ENCODE measurements around the gene NOS3.

The NOS3 gene

DNA sequence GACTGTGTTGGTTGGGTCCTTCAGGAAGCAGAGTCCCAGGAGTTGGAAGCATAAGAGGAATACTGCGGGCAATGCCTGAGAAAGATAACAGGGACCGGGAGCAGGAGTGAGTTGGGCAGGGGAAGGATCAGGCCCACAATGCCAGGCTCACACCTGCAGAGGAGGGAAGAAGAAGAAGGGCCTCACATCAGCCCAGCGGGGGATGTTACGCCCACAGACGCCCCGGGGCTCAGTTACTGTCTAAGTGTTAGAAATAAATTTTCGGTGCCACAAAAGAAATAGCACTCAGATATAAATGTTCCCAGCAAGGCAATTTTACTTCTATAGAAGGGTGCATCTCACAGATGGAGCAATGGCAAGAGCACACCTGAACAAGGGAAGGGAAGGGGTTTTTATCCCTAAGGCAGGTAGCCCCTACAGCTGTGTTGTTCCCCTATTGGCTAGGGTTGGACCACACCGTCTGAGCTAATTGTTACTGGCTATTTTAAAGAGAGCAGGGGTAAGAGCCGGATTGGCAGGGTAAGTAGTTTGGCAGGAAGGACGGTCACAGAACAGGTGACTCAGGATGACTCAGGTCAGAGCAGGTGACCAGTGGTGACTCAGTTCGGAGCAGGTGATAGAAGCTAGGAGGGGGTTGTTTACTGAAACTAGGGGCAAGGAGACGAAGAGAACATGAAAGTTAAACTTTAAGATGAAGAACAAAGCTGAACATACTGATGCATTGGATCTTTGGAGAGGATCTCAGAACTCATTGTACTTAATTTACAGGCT, at the start of gene NOS3:
NOS3 (plus strand) TSS at position 602 of the 771 bp plus-strand sequence. CDS start 2,787 bp downstream, outside the sequence.
- no peak for DNase-seq (ENCODE audit: low read depth)

- no peak for DNase-seq (ENCODE audit: low read depth)
Measured at GRCh38 chr7:150941351-150942000, 49.3 kb upstream of the NOS3 start.

DNA sequence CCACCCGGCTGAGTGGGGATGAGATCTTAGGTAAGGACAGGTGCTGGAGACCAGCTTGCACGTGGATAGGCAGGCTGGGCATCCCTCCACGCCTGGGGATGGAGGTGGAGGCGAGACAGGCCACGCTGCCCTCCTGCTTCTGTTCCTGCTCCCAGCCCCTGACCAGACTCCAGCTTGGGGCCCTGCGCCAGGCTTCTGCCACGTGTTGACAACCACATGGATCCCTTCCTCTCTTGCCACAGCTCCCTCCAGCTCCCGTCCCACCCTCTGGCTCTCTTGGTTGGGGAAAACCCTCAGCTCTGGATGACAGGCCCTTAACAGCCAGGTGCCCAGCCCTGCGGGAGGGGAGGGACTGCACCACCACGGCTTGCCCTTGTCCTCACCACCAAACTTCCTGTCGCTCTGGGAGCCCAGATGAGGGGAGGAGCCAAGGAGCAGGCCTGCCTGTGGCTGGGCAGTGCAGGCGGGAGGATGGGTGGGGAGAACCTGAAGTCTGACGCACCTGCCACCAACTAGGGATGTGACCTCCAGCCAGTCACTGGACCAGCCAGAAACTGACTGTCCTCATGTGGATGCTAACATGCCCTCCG, 48.7 kb upstream of the NOS3 start:
- DNase-seq (ENCODE audit: low read depth), result no peak

DNA sequence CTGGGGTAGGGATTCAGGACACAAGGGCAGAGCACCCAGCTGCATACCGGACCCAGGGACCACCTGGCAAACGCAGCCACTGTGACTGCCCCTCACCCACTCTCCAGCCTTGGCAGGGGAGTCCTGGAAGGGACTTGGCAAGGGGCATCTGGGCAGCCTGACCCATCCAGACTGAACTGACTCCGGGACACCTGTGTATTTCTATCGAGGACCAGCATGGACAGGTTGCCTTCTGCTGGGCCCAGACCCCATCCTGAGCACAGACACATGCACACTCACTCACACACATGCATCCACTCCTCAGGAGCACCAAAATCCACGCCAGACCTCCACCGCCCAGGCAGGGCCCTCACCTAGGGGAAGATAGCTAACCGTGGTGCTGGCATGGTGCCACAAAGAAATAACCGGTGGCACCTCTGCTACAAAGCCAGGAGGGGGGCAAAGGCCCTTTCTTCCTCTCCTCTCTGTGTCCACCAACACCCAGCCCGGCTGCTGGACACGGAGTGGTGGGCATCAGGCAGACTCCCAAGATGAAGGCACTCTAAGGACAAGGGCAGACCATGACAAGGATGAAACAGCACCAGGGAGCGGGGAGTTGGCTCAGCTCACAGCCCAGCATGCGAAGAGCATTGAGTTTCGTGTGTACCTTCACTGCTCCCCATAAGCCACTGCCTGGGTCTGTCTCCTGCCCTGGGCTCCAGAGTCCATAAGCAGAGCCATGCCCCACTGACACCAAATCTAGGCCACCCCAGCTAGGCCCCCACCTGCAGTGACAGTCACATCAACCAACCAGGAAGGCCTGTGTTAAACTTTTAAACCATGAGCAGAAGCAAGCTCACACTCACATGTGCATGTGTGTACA, 48.0 kb upstream of the NOS3 start:
- no peak for DNase-seq (ENCODE audit: low read depth)

DNA sequence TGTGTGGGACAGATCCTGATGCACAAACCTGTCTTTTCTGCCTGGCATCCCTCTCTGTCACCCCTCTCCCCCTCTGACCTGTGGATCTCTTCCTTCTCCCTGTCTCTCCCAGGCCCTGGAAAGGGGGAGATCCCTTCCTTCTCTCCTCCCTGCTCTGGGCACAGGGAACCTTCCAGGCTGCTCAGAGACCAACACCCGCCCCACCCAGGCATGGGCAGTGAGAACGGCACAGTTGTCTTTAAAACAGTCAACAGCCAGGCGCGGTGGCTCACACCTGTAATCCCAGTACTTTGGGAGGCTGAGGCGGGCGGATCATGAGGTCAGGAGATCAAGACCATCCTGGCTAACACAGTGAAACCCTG, 47.4 kb upstream of the NOS3 start:
- DNase-seq (ENCODE audit: low read depth), result no peak

DNA sequence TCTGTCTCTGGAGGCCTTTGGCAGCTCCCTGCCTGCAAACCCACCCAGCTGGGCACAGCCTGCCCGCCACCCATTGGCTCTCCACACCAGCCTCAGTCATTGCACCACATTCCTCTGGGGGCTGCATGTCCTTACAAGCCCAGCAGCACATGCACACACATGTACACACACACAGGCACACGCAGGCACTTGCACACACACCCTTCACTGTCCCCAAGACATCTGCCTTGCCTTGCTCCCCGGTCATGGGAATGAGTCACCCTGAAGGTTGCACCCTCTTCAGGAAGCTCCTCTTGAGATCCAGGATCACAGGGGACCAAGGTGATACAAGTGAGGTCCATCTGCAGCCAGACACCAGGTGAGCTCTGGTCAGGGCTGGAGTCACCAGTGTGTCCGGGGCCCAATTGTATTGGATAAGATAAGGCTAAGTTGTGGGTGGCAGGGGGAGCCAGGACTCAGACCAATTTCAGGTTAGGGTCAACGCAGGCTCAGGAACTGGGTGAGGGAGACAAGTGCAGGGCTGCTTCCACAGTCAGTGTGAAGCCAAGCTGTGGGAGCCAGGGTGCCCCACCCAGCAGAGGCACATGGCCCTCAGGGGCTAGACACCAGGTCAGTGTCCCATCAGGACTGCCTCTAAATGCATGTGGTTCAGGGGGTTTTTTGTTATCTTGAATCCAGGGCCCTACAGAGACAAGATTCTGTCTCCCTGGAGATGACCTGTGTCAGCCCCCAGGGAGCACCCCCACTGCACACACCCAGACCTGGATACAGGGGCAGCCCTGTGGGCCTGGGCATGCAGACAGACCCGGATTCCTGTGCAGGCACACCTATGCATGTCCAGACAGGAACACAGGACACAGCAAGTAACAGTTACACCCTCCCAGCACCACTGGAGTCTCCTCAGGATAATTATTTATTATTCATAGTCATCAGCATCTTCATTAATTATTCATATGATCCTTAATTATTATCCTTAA, 46.5 kb upstream of the NOS3 start:
- no peak for DNase-seq (ENCODE audit: low read depth)

DNA sequence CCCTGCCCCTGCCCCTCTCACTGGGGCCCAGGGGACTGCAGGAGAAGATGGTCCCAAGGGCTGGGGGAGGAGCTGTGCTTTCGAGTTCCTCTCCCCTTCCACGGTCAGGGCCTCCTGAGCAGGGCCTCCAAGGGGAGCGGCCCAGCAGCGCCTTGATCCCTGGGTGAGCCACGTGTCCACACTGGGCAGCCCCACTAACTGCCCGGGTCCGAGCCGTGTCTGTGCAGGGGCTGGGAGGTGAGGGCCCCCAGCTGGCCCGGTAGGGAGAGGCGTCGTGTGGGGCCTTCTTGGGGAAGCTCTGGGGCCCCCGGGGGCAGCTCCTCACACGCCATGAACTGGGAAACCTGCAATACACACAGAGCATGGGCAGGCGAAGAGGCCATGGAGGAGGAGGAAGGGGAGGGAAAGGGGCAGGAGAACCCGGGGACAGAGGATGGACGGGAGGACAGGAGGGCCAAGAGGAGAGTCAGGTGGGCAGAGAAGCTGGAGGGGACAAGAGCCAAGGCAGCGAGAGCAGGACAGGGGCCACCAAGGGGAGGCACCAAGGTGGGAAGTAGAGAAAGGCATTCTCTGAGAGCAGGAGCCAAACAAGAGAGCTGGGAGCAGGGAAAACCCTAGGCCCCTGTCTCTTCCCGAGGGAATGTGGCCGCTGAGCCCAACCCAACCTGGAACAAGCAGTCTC, 45.5 kb upstream of the NOS3 start:
- DNase-seq (ENCODE audit: low read depth), result no peak

GRCh38 chr7:150945853-150946420, 44.9 kb upstream of the NOS3 start:
- DNase-seq (ENCODE audit: low read depth), result no peak

DNA sequence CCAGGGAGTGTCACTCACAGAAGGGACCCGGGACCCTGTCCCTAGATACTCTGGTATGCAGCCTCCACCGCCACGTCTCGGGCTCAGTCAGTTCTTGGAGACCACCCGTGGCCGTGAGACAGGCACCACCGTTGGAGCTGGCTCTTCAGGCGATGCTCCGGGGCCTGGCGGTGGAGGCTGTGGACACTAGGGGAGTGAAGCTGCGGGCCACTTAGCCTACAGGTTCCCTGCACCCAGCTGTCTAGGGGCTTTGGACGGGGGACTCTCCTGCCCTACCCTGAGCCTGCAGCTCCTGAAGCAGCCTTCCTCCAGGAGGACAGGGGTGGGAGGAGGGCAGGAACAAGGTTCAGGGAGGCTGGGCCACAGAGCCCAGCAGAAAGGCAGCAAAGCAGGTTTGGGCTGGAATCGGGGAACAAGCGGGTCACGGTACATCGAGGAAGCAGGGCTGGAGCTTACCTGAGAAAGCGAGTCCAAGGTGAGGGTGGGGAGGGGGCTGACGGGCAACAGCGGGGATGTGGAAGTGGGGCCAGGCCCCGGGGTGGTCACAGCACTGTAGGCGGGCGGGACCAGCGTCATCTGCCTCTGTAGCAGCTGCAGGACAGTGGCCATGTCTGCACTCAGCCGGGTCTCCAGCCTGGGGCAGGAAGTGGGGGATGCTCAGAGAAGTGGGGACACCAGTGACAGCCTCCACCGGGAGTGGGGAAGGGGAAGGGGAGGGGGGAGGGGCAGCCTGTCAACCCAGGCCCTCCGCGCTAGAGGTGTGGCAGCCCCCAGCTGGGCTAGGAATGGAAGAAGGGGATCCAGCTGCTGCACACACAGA, 44.2 kb upstream of the NOS3 start:
- DNase-seq (ENCODE audit: low read depth), result no peak

GRCh38 chr7:150947241-150947745, 43.5 kb upstream of the NOS3 start:
- DNase-seq (ENCODE audit: low read depth), result no peak

DNA sequence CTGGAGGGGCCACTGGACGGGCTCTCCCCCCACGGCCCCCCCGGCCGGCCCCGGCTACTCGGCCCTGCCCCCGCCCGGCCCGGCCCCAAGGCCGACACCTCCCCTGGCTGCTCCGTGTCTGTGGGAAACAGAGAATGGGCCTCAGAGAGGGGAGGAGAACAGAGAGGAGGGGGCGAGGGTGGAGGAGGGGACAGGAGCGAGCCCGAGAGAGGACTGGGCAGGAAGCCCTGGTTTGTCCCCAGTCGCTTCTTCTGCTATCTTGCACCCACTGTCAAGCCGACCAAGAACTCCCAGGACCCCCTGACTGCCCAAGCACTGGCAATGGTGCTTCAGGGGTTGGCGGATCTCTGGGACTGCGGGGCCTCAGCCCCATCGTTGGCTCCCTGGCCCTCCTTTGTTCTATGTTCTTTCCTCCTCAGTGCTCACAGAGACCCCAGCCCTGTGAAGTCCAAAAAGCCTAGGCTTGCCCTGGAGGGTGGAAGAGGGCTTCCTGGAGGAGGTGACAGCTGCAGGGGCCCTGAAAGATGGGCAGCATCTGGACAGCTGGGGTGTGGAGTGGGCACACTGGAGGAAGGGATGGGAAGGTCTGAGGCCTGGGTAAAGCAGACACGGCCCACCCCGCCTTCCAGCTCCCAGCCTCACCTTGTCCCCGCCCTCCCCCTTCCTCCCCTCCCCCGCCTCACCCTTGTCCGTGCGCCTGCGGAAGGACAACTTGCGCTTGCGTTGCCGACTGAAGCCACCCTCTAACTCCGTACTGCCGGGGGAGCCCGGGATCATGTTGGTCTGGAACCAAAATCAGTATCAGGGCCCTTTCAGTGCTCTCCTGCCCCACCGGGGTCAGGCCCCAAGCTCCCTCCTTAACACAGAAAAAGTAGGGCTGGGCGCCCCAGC, 42.8 kb upstream of the NOS3 start:
- no peak for DNase-seq (ENCODE audit: low read depth)

GRCh38 chr7:150948791-150949251, 42.0 kb upstream of the NOS3 start:
- no peak for DNase-seq (ENCODE audit: low read depth)

- DNase-seq (ENCODE audit: low read depth), result no peak
Measured at GRCh38 chr7:150949564-150949963, 41.3 kb upstream of the NOS3 start.

GRCh38 chr7:150949971-150950491, 40.8 kb upstream of the NOS3 start:
- no peak for DNase-seq (ENCODE audit: low read depth)

DNA sequence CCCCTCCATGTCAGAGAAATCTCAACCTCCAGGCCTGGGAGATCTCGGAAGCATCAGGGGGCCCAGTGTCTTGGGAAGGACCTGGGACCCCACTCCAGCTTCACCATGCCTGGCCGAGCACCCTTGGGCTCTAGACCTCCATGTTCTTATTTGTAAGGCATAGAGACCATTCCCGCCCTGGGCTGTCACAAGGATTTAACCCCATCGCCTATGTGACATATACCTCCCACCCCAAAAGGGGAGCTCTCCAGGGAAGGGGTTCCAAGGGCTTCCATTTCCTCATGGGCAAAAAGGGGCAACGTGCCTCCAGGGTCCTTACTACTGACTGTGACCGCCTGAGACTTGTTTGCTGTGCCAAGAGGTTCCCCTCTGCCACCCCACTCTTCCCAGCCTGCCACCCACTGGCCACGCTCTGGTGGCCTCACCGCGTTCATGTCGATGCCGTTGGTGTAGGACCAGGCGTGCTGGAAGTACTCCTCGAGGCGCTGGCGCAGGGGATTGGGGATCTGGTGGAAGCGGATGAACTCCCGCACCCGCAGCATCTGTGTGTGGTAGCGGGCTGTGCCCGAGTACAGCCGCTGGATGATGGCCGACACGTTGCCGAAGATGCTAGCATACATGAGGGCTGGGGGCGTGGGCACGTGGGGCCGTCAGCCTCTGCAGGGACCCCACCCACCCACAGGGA, 40.2 kb upstream of the NOS3 start:
- DNase-seq (ENCODE audit: low read depth), result no peak

DNA sequence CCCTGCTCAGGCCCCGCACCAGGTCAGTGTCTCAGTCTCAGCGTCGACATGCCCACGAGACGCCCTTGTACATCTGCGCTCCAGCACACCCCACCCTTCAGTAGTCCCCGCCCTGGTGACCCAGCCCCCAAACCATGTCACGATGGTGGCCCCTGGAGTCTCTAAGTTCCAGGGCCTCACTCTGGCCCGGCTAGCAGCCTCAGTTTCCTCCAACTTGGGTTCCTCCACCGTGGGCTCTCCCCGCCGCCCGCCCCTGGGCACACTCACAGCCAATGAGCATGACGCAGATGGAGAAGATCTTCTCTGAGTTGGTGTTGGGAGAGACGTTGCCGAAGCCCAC, 39.7 kb upstream of the NOS3 start:
- DNase-seq (ENCODE audit: low read depth), result no peak

DNA sequence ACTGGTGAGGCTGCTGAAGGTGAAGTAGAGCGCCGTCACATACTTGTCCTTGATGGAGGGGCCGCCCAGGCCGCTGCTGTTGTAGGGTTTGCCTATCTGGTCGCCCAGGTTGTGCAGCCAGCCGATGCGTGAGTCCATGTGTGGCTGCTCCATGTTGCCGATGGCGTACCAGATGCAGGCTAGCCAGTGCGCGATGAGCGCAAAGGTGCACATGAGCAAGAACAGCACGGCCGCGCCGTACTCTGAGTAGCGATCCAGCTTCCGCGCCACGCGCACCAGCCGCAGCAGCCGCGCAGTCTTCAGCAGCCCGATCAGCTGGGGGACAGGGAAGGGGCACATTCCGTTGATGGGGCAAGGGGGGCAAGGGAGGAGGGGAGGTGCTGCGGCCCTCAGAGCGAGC, 39.3 kb upstream of the NOS3 start:
- DNase-seq (ENCODE audit: low read depth), result no peak
